Activated CD4-positive, alpha-beta T cell treated with anti-CD3 and anti-CD28 coated beads, Interleukin-2, amount 50 U/mL, for 1 hour (primary cell): ENCODE data around the gene ST6GALNAC4.

Experiments
- DNase-seq: peaks from one replicate; pipeline ENCODE4 v3.0.0-alpha.2; 2020

The ST6GALNAC4 gene

DNA sequence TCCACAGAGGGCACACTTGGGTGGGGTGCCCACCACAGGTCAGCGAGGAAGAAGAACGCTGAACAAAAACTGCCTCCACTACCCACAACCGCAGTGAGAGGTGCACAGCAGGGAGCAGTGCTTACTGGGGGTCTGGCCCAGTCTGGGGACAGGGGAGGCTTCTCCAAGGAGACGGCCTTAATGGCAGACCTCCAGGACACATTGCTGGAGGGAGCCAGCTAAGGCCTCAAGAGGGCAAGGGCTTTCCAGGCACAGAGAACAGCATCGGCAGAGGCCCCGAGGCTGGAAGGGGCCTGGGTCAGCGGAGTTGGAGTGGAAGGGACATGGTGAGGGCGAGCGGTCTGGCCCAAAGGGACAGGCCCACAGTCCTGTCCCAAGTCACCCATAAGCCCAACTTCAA, 29.1 kb upstream of the ST6GALNAC4 start:
- no peak for DNase-seq

- no peak for DNase-seq
Observed at GRCh38 chr9:127945338-127945737, 28.5 kb upstream of the ST6GALNAC4 start.

GRCh38 chr9:127944586-127945218, 27.9 kb upstream of the ST6GALNAC4 start:
- no peak for DNase-seq

DNA sequence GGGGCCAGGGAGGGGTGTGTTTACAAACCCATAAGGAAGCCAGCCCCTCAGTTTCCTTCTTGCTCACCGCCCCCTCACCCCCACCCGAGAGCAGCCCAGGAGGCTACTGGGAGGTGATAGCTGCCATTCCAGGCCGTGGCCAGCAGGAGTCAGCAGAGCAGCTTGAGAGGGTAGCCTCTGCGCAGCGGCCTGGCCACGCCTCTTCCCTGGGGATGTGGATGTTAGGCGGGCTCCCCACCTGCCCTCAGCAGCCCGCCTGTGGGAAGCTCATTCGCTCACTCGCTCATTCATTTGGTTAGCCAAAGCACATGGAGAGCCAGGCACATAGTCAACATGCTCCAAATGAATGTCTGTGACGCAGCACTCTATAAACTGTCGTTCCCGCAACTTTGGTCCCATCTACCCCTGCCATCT, 26.9 kb upstream of the ST6GALNAC4 start:
- peak; percentile 74 for DNase-seq

DNA sequence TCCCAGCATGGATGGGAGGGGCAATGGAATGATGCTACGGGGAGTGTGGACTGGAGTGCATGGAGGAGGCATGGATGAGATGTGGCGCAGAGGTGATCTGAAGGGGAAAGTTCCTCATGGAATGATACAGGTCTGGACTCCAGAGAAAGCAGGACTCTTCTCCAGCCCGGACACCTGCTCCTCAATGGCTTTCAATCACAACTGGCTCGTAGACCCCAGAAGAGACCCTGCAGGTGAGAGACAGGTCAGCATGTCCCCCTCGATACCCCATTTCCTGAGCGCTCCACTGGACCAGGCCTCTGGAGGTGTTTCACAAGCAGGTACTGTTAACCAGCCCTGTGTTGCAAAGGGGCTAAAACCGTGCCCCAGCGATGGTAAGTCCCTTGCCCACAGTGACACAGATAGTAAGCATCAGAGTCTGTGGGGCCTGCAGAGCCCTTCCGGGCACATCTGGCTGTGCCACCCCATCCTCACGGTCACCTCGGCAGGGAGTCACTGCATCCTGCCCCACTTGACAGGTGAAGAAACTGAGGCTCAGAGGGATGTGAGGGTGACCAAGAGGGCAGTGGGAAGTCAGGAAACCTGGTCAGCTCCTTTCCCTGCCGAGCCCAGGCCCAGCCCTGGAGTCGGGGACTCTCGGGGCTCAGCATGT, 26.3 kb upstream of the ST6GALNAC4 start:
- no peak for DNase-seq

DNA sequence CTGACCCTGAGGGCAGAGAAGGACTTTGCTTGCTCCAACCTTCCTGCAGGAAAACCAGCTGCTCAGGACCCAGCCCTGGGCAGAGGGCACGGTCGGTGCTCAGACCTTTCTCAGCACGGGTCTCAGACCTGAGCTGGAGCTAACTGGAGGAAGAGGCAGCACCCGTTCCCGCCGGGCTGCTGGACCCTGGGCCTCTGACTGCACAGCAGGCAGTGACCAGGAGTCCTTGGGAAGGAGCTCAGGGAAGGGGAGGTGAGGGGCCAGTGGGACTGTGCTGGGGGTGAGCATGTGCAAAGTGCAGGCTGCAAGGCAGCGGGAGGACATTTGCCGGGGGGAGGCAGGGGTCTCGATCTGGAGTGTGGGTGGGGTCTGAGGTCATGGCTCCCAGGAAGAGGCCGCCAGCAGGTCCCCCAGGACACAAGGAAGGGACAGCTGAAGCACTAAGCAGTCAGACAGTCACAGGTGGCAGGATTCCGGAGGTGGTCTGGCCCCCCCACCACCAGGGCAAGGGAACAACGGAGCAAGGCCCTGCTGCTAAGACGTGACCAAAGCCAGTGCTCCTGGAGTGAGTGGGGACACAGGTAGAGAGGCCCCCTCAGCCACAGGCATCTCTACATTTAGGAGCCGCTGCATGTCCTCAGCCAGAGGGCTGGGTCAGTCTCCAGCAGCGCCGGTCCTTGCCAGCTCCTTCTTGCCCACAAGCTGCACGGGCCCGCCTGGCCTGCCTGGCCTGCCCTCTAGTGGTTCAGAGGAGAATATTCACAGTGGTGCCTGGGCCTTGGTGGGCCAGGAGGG, 25.6 kb upstream of the ST6GALNAC4 start:
- DNase-seq, result peak; percentile 43

GRCh38 chr9:127941961-127942215, 25.0 kb upstream of the ST6GALNAC4 start:
- no peak for DNase-seq

DNA sequence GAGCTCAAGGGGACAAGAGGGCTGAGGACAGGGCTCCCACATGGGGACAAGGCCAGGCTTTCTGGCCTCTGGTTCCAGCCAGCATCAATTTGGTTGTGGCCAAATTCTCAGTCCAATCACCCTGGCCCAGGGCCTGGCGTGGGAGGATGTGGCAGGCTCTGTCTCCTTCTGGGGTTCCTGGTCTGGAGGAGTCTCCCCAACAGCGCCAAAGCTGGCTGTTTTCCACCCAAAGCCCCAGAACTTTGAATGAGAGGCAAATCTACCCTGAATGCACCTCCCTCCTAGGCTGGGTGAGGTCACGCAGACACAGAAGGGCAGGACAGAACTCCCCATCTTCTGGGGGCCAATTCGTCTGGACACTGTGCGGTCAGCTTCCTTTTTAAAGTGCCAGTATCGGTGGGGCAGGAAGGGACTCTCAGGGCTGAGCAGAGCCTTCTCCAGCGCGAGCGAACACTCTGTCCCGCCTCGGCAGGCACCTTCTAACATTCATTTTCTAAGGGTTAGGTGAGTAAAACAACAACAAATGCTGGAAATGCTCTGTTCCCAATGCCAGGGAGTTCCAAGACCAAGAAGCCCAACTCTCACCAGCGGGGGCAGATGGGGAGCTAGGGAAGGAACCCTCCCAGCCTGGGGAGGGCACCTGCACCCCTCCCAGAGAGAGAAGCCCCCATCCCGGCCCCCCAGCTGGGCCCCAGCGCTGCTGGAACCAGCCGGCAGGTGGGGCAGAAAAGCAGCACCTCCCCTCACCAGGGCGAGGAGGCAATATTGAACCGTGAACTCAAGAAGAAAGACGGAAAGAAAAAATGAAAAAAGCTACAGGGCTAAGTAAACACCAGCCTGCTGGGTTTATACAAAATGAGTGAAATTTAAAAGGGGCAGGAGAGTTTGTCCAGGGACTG, 24.5 kb upstream of the ST6GALNAC4 start:
- no peak for DNase-seq

DNA sequence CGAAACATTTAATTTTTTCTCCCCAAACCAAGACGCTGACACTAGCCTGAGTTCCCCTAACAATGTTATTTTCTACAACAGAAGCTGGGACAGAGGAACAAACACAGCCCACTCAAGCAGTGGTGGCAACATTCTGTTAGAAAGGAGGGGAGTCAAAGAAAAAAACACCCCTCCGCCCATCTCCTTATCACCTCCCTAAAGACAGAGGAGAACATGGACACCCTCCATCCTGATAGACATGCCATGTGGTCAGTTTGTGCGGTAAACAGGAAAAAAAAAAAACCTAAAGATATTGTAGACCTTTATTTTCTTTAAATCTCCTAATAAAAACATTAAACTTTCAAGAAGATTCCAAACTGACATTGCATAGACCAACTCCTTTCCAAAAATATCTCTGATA, 23.8 kb upstream of the ST6GALNAC4 start:
- no peak for DNase-seq

GRCh38 chr9:127938298-127938690, 21.5 kb upstream of the ST6GALNAC4 start:
- DNase-seq, result no peak

DNA sequence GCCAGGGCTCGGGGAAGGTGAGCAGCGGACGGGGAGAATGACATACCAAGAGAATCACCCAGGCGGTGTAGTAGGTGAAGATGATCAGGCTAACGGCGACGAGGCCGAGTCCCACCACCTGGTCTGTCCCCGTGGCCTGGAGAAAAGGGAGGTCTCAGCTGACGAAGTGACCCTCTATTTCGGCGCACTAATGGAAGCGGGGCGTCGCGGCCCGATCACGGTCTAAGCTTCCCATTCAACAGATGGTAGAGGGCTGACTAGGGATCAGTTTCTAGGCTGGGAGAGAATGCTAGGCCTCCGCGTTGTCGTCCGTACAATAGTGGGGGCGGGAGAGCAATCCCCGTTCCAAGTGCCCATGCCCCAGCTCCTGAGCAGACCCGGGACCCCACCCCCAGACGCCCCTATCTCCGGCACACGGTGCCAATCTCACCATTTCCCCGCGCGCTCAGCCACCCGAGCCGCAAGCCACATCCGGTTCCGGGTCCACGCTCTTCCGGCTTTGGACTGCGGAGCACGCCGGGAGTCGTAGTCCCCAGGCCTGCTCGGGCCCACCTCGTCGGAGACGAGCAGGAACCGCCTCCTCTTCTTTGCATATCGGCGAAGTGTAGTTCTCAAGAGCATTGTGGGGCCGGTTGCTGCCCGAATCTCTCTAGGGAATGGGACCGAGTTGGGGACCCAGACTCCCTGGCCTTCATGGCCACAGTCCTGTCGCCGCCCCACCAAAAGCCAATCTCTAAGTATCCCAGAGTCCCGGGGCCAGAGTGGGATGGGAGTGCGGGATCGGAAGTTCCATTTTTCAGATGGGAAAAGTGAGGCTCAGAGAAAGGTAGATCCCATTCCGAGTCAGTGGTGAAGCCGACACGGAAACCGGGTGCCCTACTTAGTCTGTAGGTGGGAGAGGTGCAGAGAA, 20.8 kb upstream of the ST6GALNAC4 start, which contains the start of gene DPM2:
Gene DPM2, minus strand, starts transcription at position 467 of the 910 bp plus-strand sequence. Its CDS starts 34 bp downstream, at position 433.
- peak; percentile 83 for DNase-seq

- DNase-seq, result no peak
Observed at GRCh38 chr9:127937056-127937387, 20.2 kb upstream of the ST6GALNAC4 start.

GRCh38 chr9:127936347-127936852, 19.6 kb upstream of the ST6GALNAC4 start:
- DNase-seq, result no peak

DNA sequence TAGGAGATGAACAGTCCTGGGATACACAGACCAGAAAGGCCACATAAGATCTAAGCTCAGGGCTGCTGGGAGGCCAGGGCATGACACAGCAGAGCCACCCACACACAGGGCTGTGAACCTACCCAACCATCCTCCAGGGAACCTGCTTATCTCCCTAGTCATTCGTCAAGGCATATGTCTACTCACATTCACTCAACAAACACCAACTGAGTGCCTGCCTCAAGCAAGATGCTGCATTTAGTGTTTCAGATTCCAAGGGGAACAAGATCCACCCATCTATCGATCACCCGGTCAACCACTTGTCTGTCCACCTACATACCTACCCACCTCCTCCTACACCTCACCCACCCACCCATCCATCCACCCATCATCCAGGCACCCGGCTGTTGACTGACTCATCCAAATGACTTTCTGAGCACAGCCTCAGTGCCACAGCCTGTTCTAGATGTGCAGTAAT, 19.0 kb upstream of the ST6GALNAC4 start:
- no peak for DNase-seq

- no peak for DNase-seq
Observed at GRCh38 chr9:127934986-127935385, 18.1 kb upstream of the ST6GALNAC4 start.

- DNase-seq, result no peak
Observed at GRCh38 chr9:127934248-127934647, 17.4 kb upstream of the ST6GALNAC4 start.

- no peak for DNase-seq
Observed at GRCh38 chr9:127931092-127931881, 14.4 kb upstream of the ST6GALNAC4 start.

GRCh38 chr9:127930231-127931091, 13.6 kb upstream of the ST6GALNAC4 start, which contains the start of gene PIP5KL1:
PIP5KL1 (minus strand) TSS chr9:127930777; CDS start chr9:127930752, 25 bp downstream.
- DNase-seq, result peak; percentile 67

- DNase-seq, result no peak
Observed at GRCh38 chr9:127929625-127929979, 12.8 kb upstream of the ST6GALNAC4 start.
